Renal cortical epithelial cell (primary cell): Measurements from ENCODE around the gene MEGF10. TPM values are rescaled to one million over a fixed set of nuclear protein-coding genes. Genes with fewer than 3 reads are reported as not detected.

Source experiments
- DNase-seq: peaks from one replicate; pipeline ENCODE4 v3.0.0-alpha.2; 2011; ENCODE audit warnings: low read depth
- total RNA-seq: library from RNA; depleted of rRNA; stranded (reverse); fragments of >200 nt; gene quantifications from 2 replicates; pipeline ENCODE4 v1.2.3, GENCODE V29; 2014

MEGF10 gene
- total RNA-seq, 1 donor from 2014 or later, result 0.10 TPM

- no peak for DNase-seq
These were observed 36.6 kb downstream of the MEGF10 start for GRCh38 chr5:127326976-127327755.

GRCh38 chr5:127330116-127330515, 39.5 kb downstream of the MEGF10 start:
- DNase-seq, result no peak

- DNase-seq, result no peak
These were observed 41.5 kb downstream of the MEGF10 start for GRCh38 chr5:127331890-127332649.

- no peak for DNase-seq
These were observed 42.9 kb downstream of the MEGF10 start for GRCh38 chr5:127333483-127333882.

- no peak for DNase-seq
These were observed 44.8 kb downstream of the MEGF10 start for GRCh38 chr5:127335381-127335780.

GRCh38 chr5:127337876-127338275, 47.3 kb downstream of the MEGF10 start:
- DNase-seq, result no peak

- DNase-seq, result no peak
These were observed 47.9 kb downstream of the MEGF10 start for GRCh38 chr5:127338501-127338900.

GRCh38 chr5:127340606-127341005, 50.0 kb downstream of the MEGF10 start:
- DNase-seq, result no peak

- no peak for DNase-seq
These were observed 51.8 kb downstream of the MEGF10 start for GRCh38 chr5:127342364-127342763.

- DNase-seq, result no peak
These were observed 52.7 kb downstream of the MEGF10 start for GRCh38 chr5:127343313-127343712.

- no peak for DNase-seq
These were observed 53.3 kb downstream of the MEGF10 start for GRCh38 chr5:127343866-127344265.

- no peak for DNase-seq
These were observed 54.3 kb downstream of the MEGF10 start for GRCh38 chr5:127344931-127345330.

- no peak for DNase-seq
These were observed 60.8 kb downstream of the MEGF10 start for GRCh38 chr5:127351418-127351817.

- no peak for DNase-seq
These were observed 61.5 kb downstream of the MEGF10 start for GRCh38 chr5:127352068-127352467.

- DNase-seq, result no peak
These were observed 62.7 kb downstream of the MEGF10 start for GRCh38 chr5:127353327-127353726.

GRCh38 chr5:127353796-127354195, 63.2 kb downstream of the MEGF10 start:
- peak; percentile 29 for DNase-seq

- DNase-seq, result no peak
These were observed 64.7 kb downstream of the MEGF10 start for GRCh38 chr5:127355337-127355736.

- DNase-seq, result no peak
These were observed 67.7 kb downstream of the MEGF10 start for GRCh38 chr5:127358284-127358683.

- no peak for DNase-seq
These were observed 68.1 kb downstream of the MEGF10 start for GRCh38 chr5:127358740-127359139.

GRCh38 chr5:127359502-127359901, 68.9 kb downstream of the MEGF10 start:
- DNase-seq, result no peak

GRCh38 chr5:127363403-127363802, 72.8 kb downstream of the MEGF10 start:
- DNase-seq, result no peak

- DNase-seq, result no peak
These were observed 76.4 kb downstream of the MEGF10 start for GRCh38 chr5:127367029-127367428.

GRCh38 chr5:127367946-127368465, 77.4 kb downstream of the MEGF10 start:
- DNase-seq, result no peak
